CD4-positive, CD25-positive, alpha-beta regulatory T cell (primary cell): ENCODE data around the gene ABHD4. TPM values are rescaled to one million over a fixed set of nuclear protein-coding genes. Genes with fewer than 3 reads are reported as not detected.

Source experiments
- ATAC-seq, 2 donors: fragments of 150-1000 bp; cut with Tn5 transposase; one replicate each; pipeline ENCODE4 v1.10.0; 2021; ENCODE audit warnings: low read depth in 2 of 2, moderate number of reproducible peaks in 2 of 2, moderate library complexity in 1 of 2
- DNase-seq, 3 donors: peaks; one replicate each; pipeline versions ENCODE4 v3.0.0 to v3.0.0-alpha.2; 2012 to 2022; ENCODE audit warnings: mixed read lengths in 1 of 3
- H3K27ac ChIP-seq: one replicate; pipeline ENCODE4 v1.7.0; 2013; ENCODE audit warnings: mild to moderate bottlenecking, low read length; ENCODE audit not compliant: insufficient read depth, poor library complexity, severe bottlenecking
- H3K27me3 ChIP-seq: one replicate; pipeline ENCODE4 v1.7.0; 2013; ENCODE audit warnings: low read length; ENCODE audit not compliant: control insufficient read depth, insufficient read depth
- H3K36me3 ChIP-seq: one replicate; pipeline ENCODE4 v1.7.0; 2013; ENCODE audit warnings: mild to moderate bottlenecking, low read length, moderate library complexity; ENCODE audit not compliant: control insufficient read depth, insufficient read depth
- H3K4me1 ChIP-seq: 2 replicates; pipeline ENCODE4 v1.7.0; 2013; ENCODE audit warnings: mild to moderate bottlenecking, low read length; ENCODE audit not compliant: insufficient read depth, control insufficient read depth, poor library complexity, severe bottlenecking
- H3K4me3 ChIP-seq: one replicate; pipeline ENCODE4 v1.7.0; 2013; ENCODE audit warnings: low read depth, mild to moderate bottlenecking, low read length, moderate library complexity
- H3K9me3 ChIP-seq, 2 experiments: 1 replicate in 1 of 2; 2 replicates in 1 of 2; pipeline ENCODE4 v1.7.0; 2013; ENCODE audit warnings: low read length in 2 of 2, mild to moderate bottlenecking in 1 of 2, moderate library complexity in 1 of 2; ENCODE audit not compliant: control insufficient read depth in 2 of 2
- H3K27ac Mint-ChIP-seq, 3 donors: one replicate each; pipeline ENCODE4 v1.8.0; 2020 to 2022; ENCODE audit warnings: mild to moderate bottlenecking in 3 of 3, mixed read lengths in 3 of 3, moderate library complexity in 2 of 3
- H3K27me3 Mint-ChIP-seq: one replicate; pipeline ENCODE4 v1.8.0; 2022; ENCODE audit warnings: mild to moderate bottlenecking, mixed read lengths
- H3K36me3 Mint-ChIP-seq: one replicate; pipeline ENCODE4 v1.8.0; 2020; ENCODE audit warnings: mixed read lengths
- H3K4me1 Mint-ChIP-seq, 4 donors: one replicate each; pipeline ENCODE4 v1.8.0; 2020 to 2022; ENCODE audit warnings: mixed read lengths in 4 of 4, mild to moderate bottlenecking in 1 of 4
- H3K4me3 Mint-ChIP-seq, 4 donors: one replicate each; pipeline ENCODE4 v1.8.0; 2020 to 2022; ENCODE audit warnings: mild to moderate bottlenecking in 4 of 4, mixed read lengths in 4 of 4, moderate library complexity in 3 of 4
- H3K9me3 Mint-ChIP-seq, 7 donors: one replicate each; pipeline ENCODE4 v1.8.0; 2020 to 2022; ENCODE audit warnings: mixed read lengths in 7 of 7, mild to moderate bottlenecking in 3 of 7, moderate library complexity in 2 of 7
- polyA plus RNA-seq, 4 donors: library from polyadenylated mRNA; unstranded; fragments of 300-500 nt; fragmentation: Illumina TruSeq; gene quantifications; one replicate each; pipeline ENCODE4 v1.2.3, GENCODE V29; 2021
- total RNA-seq: library from RNA; stranded (reverse); gene quantifications from one replicate; pipeline ENCODE4 v1.2.3, GENCODE V29; 2022

Gene ABHD4
- total and polyA plus RNA-seq, 5 donors from 2014 or later, result 10.1 to 13.4 (median 10.7) TPM

- DNase-seq, result no peak
- Mint-ChIP-seq H3K9me3 (peaks cover 0 to 3% (median 0%) of the 10 kb centered on the region in 7 donors), H3K4me1 (peaks cover 10 to 34% (median 15%) of the 10 kb centered on the region in 4 donors), H3K4me3 (peak overlapping the region in 1 of 4 donors; percentile 99), H3K27ac (no peak overlapping the region), H3K27me3 (peaks cover 33% of the 10 kb centered on the region), H3K36me3 (peaks cover under 1% of the 10 kb centered on the region)
- peaks cover 19% of the 10 kb centered on the region for H3K4me1 ChIP-seq
- no peak for ATAC-seq
- H3K27ac ChIP-seq, result no peak overlapping the region
- no peaks in the 10 kb centered on the region for H3K36me3 ChIP-seq
- H3K27me3 ChIP-seq, result peaks cover 14% of the 10 kb centered on the region
- H3K9me3 ChIP-seq, result no peaks in the 10 kb centered on the region
- H3K4me3 ChIP-seq, result no peak overlapping the region
Observed at GRCh38 chr14:22594156-22594716, 3.9 kb upstream of the ABHD4 start.

GRCh38 chr14:22596354-22596879 lies 1.7 kb upstream of the ABHD4 start:
- no peak for DNase-seq
- peaks cover 16% of the 10 kb centered on the region for H3K4me1 ChIP-seq
- Mint-ChIP-seq H3K4me1 (peaks cover 8 to 34% (median 24%) of the 10 kb centered on the region in 4 donors), H3K27ac (no peak overlapping the region), H3K27me3 (peaks cover 30% of the 10 kb centered on the region), H3K4me3 (peak overlapping the region; percentile 16 to 99 (median 37)), H3K9me3 (peaks cover 0 to 3% (median 0%) of the 10 kb centered on the region in 7 donors), H3K36me3 (peaks cover 7% of the 10 kb centered on the region)
- H3K27ac ChIP-seq, result no peak overlapping the region
- no peak for ATAC-seq
- no peak overlapping the region for H3K4me3 ChIP-seq
- H3K27me3 ChIP-seq, result peaks cover 14% of the 10 kb centered on the region
- no peaks in the 10 kb centered on the region for H3K9me3 ChIP-seq
- H3K36me3 ChIP-seq, result no peaks in the 10 kb centered on the region

GRCh38 chr14:22597265-22597664 lies 835 bp upstream of the ABHD4 start:
- Histone ChIP-seq H3K36me3 (peaks cover 7% of the 10 kb centered on the region), H3K27me3 (peaks cover 14% of the 10 kb centered on the region), H3K4me3 (peak overlapping the region; percentile 92), H3K4me1 (peaks cover 16% of the 10 kb centered on the region), H3K27ac (no peak overlapping the region), H3K9me3 (no peaks in the 10 kb centered on the region)
- DNase-seq (no peak), ATAC-seq (no peak)
- peaks cover 30% of the 10 kb centered on the region for H3K27me3 Mint-ChIP-seq
- peak overlapping the region; percentile 91 to 99 (median 94) for H3K4me3 Mint-ChIP-seq
- H3K27ac Mint-ChIP-seq, result peak overlapping the region in 1 of 3 donors; percentile 93
- peaks cover 12% of the 10 kb centered on the region for H3K36me3 Mint-ChIP-seq
- H3K4me1 Mint-ChIP-seq, result peaks cover 8 to 40% (median 28%) of the 10 kb centered on the region in 4 donors
- H3K9me3 Mint-ChIP-seq, result peaks cover 0 to 3% (median 0%) of the 10 kb centered on the region in 7 donors

GRCh38 chr14:22597771-22598098 lies 365 bp upstream of the ABHD4 start:
- Histone ChIP-seq H3K27ac (no peak overlapping the region), H3K27me3 (peaks cover 13% of the 10 kb centered on the region), H3K9me3 (no peaks in the 10 kb centered on the region), H3K36me3 (peaks cover 12% of the 10 kb centered on the region), H3K4me3 (peak overlapping the region; percentile 92), H3K4me1 (peaks cover 16% of the 10 kb centered on the region)
- peaks cover 8 to 40% (median 30%) of the 10 kb centered on the region in 4 donors for H3K4me1 Mint-ChIP-seq
- peak overlapping the region in 2 of 3 donors; percentile 83 to 93 for H3K27ac Mint-ChIP-seq
- peaks cover 30% of the 10 kb centered on the region for H3K27me3 Mint-ChIP-seq
- ATAC-seq (no peak), DNase-seq (no peak)
- H3K36me3 Mint-ChIP-seq, result peaks cover 17% of the 10 kb centered on the region
- peak overlapping the region; percentile 91 to 99 (median 94) for H3K4me3 Mint-ChIP-seq
- peaks cover 0 to 3% (median 0%) of the 10 kb centered on the region in 7 donors for H3K9me3 Mint-ChIP-seq

GRCh38 chr14:22598896-22599244 lies 770 bp downstream of the ABHD4 start:
- DNase-seq (peak in 2 of 3 donors; percentile 35 to 59), ATAC-seq (peak; percentile 66 to 69)
- Mint-ChIP-seq H3K36me3 (peaks cover 28% of the 10 kb centered on the region), H3K27ac (peak overlapping the region; percentile 82 to 93 (median 91)), H3K27me3 (peaks cover 25% of the 10 kb centered on the region), H3K9me3 (peaks cover 0 to 3% (median 0%) of the 10 kb centered on the region in 7 donors), H3K4me3 (peak overlapping the region; percentile 92 to 99 (median 96)), H3K4me1 (peaks cover 8 to 40% (median 30%) of the 10 kb centered on the region in 4 donors)
- no peak overlapping the region for H3K27ac ChIP-seq
- peaks cover 16% of the 10 kb centered on the region for H3K4me1 ChIP-seq
- no peaks in the 10 kb centered on the region for H3K9me3 ChIP-seq
- H3K36me3 ChIP-seq, result peaks cover 17% of the 10 kb centered on the region
- peaks cover 10% of the 10 kb centered on the region for H3K27me3 ChIP-seq
- H3K4me3 ChIP-seq, result peak overlapping the region; percentile 92

- no peak overlapping the region for H3K27ac ChIP-seq
- H3K27me3 Mint-ChIP-seq, result peaks cover 22% of the 10 kb centered on the region
Observed at GRCh38 chr14:22599349-22599748, 1.2 kb downstream of the ABHD4 start.

GRCh38 chr14:22600027-22600426 lies 1.9 kb downstream of the ABHD4 start:
- Mint-ChIP-seq H3K36me3 (peaks cover 33% of the 10 kb centered on the region), H3K27me3 (peaks cover 15% of the 10 kb centered on the region), H3K4me1 (peaks cover 8 to 40% (median 30%) of the 10 kb centered on the region in 4 donors), H3K9me3 (peaks cover 0 to 3% (median 0%) of the 10 kb centered on the region in 7 donors), H3K27ac (peak overlapping the region in 1 of 3 donors; percentile 8), H3K4me3 (peak overlapping the region in 2 of 4 donors; percentile 98 to 99)
- Histone ChIP-seq H3K27me3 (peaks cover 6% of the 10 kb centered on the region), H3K36me3 (peaks cover 21% of the 10 kb centered on the region), H3K27ac (no peak overlapping the region), H3K4me3 (peak overlapping the region; percentile 16), H3K9me3 (no peaks in the 10 kb centered on the region), H3K4me1 (peaks cover 16% of the 10 kb centered on the region)
- DNase-seq, result no peak
- ATAC-seq, result no peak

More at GRCh38 chr14:22599349-22599748, 1.2 kb downstream of the ABHD4 start:
- H3K4me1 ChIP-seq, result peaks cover 16% of the 10 kb centered on the region
- peak overlapping the region in 2 of 3 donors; percentile 36 to 93 for H3K27ac Mint-ChIP-seq
- peaks cover 8 to 40% (median 30%) of the 10 kb centered on the region in 4 donors for H3K4me1 Mint-ChIP-seq
- H3K4me3 Mint-ChIP-seq, result peak overlapping the region; percentile 92 to 99 (median 96)
- H3K9me3 ChIP-seq, result no peaks in the 10 kb centered on the region
- H3K4me3 ChIP-seq, result peak overlapping the region; percentile 92
- H3K36me3 Mint-ChIP-seq, result peaks cover 29% of the 10 kb centered on the region
- peaks cover 0 to 3% (median 0%) of the 10 kb centered on the region in 7 donors for H3K9me3 Mint-ChIP-seq
- DNase-seq (no peak), ATAC-seq (no peak)
- peaks cover 18% of the 10 kb centered on the region for H3K36me3 ChIP-seq
- peaks cover 10% of the 10 kb centered on the region for H3K27me3 ChIP-seq
